Mucosa of descending colon (tissue), 3 donors: ENCODE results near the gene MRPL53. TPM values are rescaled to one million over a fixed set of nuclear protein-coding genes. Genes with fewer than 3 reads are reported as not detected.

Experiments
- ATAC-seq: fragments of 200-7000 bp; cut with Tn5 transposase; one replicate; pipeline ENCODE4 v1.9.1; 2020; ENCODE audit warnings: mild to moderate bottlenecking, moderate library complexity
- DNase-seq, 3 donors: peaks; one replicate each; pipeline ENCODE4 v3.0.0-alpha.2; 2020
- H3K36me3 ChIP-seq: fragments of 200-600 bp; one replicate; pipeline ENCODE4 v1.8.0; 2021; ENCODE audit warnings: low read depth, mild to moderate bottlenecking
- H3K4me1 ChIP-seq: fragments of 200-600 bp; one replicate; pipeline ENCODE4 v1.8.0; 2021; ENCODE audit warnings: low read depth, mild to moderate bottlenecking
- H3K4me3 ChIP-seq: fragments of 200-600 bp; one replicate; pipeline ENCODE4 v1.8.0; 2021; ENCODE audit warnings: mild to moderate bottlenecking
- H3K9me3 ChIP-seq: fragments of 200-600 bp; one replicate; pipeline ENCODE4 v1.8.0; 2021; ENCODE audit warnings: mild to moderate bottlenecking
- CTCF ChIP-seq: fragments of 200-600 bp; IDR thresholded peaks from one replicate; pipeline ENCODE4 v1.8.0; 2022; ENCODE audit warnings: antibody characterized with exemption, mild to moderate bottlenecking
- intact Hi-C, 2 donors: fragments of 100-400 bp; cut with DNase I in 1 of 2; cut with micrococcal nuclease in 1 of 2; formaldehyde crosslinking; loops; one replicate each; pipeline versions ENCODE4 v1.11.0 to v1.11.1; 2022; cut with DNase I, micrococcal nuclease
- total RNA-seq, 3 donors: library from RNA; stranded (reverse); fragmentation: NEBNext Ultra II Directional in 2 of 3; extraction: Animal tissue kit (Norgen Biotek cat#: 25700) in 2 of 3; gene quantifications; one replicate each; pipeline versions ENCODE4 v1.2.1 to v1.2.4, GENCODE V29; 2021 to 2023
- donor health status: DM: no; HTN: no; CAD: no; lungs with moderate emphysema.
- donor health status: DM: no; HTN: no; CAD: no.
- donor health status: DM: no; HTN: yes; CAD: no.

The MRPL53 gene
- total RNA-seq, 3 donors from 2014 or later: 48.2 to 63.6 (median 57.1) TPM

- Histone ChIP-seq H3K9me3 (no peaks in the 10 kb centered on the region), H3K36me3 (no peaks in the 10 kb centered on the region), H3K4me1 (peaks cover 37% of the 10 kb centered on the region), H3K4me3 (no peak overlapping the region)
- ATAC-seq: no peak
- TF ChIP-seq CTCF: no peak
- intact Hi-C loops: no loop called here
- peak in 1 of 3 donors; percentile 47 for DNase-seq
Observed at GRCh38 chr2:74499940-74500577, 27.6 kb upstream of the MRPL53 start.

GRCh38 chr2:74499267-74499939 lies 26.9 kb upstream of the MRPL53 start, which contains the start of gene LBX2:
TSS of gene LBX2 (minus strand) at chr2:74499603. CDS start at chr2:74499537, 66 bp downstream.
- TF ChIP-seq CTCF: no peak
- peak; percentile 25 for ATAC-seq
- H3K4me1 ChIP-seq: peaks cover 33% of the 10 kb centered on the region
- intact Hi-C loops: no loop called here
- H3K36me3 ChIP-seq: no peaks in the 10 kb centered on the region
- no peaks in the 10 kb centered on the region for H3K9me3 ChIP-seq
- peak in 2 of 3 donors; percentile 44 to 63 for DNase-seq
- no peak within 1 kb of the TSS for H3K4me3 ChIP-seq

- Histone ChIP-seq H3K4me3 (no peak overlapping the region), H3K36me3 (no peaks in the 10 kb centered on the region), H3K4me1 (peaks cover 28% of the 10 kb centered on the region), H3K9me3 (no peaks in the 10 kb centered on the region)
- no peak for TF ChIP-seq CTCF
- DNase-seq (peak in 2 of 3 donors; percentile 49 to 59), ATAC-seq (peak; percentile 41)
- intact Hi-C loops: no loop called here
Observed at GRCh38 chr2:74498500-74499266, 26.2 kb upstream of the MRPL53 start.

GRCh38 chr2:74497777-74498499 lies 25.5 kb upstream of the MRPL53 start:
- DNase-seq: peak in 2 of 3 donors; percentile 74
- Histone ChIP-seq H3K4me1 (peaks cover 24% of the 10 kb centered on the region), H3K4me3 (no peak overlapping the region), H3K36me3 (no peaks in the 10 kb centered on the region), H3K9me3 (no peaks in the 10 kb centered on the region)
- peak; percentile 63 for ATAC-seq
- intact Hi-C loops: no loop called here
- no peak for TF ChIP-seq CTCF
